Hematopoietic multipotent progenitor cell treated with erythropoietin and hydrocortisone succinate and interleukin-3 and kit ligand, for 15 days (in vitro differentiated cells): Measurements from ENCODE around the gene COL23A1.
"Not testable (repeated sequence)": the region's sequence is repeated elsewhere in the genome, so short reads cannot be mapped to it uniquely, and the experiment has no call there.

Source experiments
- DNase-seq: peaks from one replicate; pipeline ENCODE4 v3.0.0-alpha.2; 2015; ENCODE audit warnings: low spot score

Gene COL23A1

GRCh38 chr5:178504340-178504960 is 85.7 kb downstream of the COL23A1 start:
- no peak for DNase-seq

- DNase-seq: no peak
Measured at GRCh38 chr5:178502401-178503100, 87.6 kb downstream of the COL23A1 start.

- no peak for DNase-seq
Measured at GRCh38 chr5:178499352-178499751, 90.8 kb downstream of the COL23A1 start.

GRCh38 chr5:178496642-178497041 is 93.6 kb downstream of the COL23A1 start:
- DNase-seq: no peak

- no peak for DNase-seq
Measured at GRCh38 chr5:178496214-178496613, 94.0 kb downstream of the COL23A1 start.

GRCh38 chr5:178495706-178496105 is 94.5 kb downstream of the COL23A1 start:
- no peak for DNase-seq

GRCh38 chr5:178492278-178492677 is 97.9 kb downstream of the COL23A1 start:
- no peak for DNase-seq

GRCh38 chr5:178490935-178491652 is 99.1 kb downstream of the COL23A1 start:
- DNase-seq: no peak

- no peak for DNase-seq
Measured at GRCh38 chr5:178489271-178489976, 100.8 kb downstream of the COL23A1 start.

- no peak for DNase-seq
Measured at GRCh38 chr5:178488696-178489095, 101.5 kb downstream of the COL23A1 start.

GRCh38 chr5:178487911-178488600 is 102.1 kb downstream of the COL23A1 start:
- no peak for DNase-seq

GRCh38 chr5:178486878-178487512 is 103.2 kb downstream of the COL23A1 start:
- not testable (repeated sequence) for DNase-seq

- DNase-seq: no peak
Measured at GRCh38 chr5:178486239-178486641, 104.0 kb downstream of the COL23A1 start.

- no peak for DNase-seq
Measured at GRCh38 chr5:178483620-178484019, 106.6 kb downstream of the COL23A1 start.

GRCh38 chr5:178479261-178479660 is 110.9 kb downstream of the COL23A1 start:
- DNase-seq: no peak

GRCh38 chr5:178478370-178478769 is 111.8 kb downstream of the COL23A1 start:
- DNase-seq: no peak

GRCh38 chr5:178477802-178478201 is 112.4 kb downstream of the COL23A1 start:
- no peak for DNase-seq

- peak; percentile 29 for DNase-seq
Measured at GRCh38 chr5:178476972-178477754, 113.0 kb downstream of the COL23A1 start.

- DNase-seq: peak; percentile 83
Measured at GRCh38 chr5:178476531-178476930, 113.7 kb downstream of the COL23A1 start.

- DNase-seq: no peak
Measured at GRCh38 chr5:178475422-178475821, 114.8 kb downstream of the COL23A1 start.
